Measurements from ENCODE around the gene ARRB2. TPM values are rescaled to one million over a fixed set of nuclear protein-coding genes. Genes with fewer than 3 reads are reported as not detected.

The ARRB2 gene
- polyA plus RNA-seq, 2 of the 4 experiments (the other 2 are of a cell fraction), result 61.0 to 73.1 TPM

DNA sequence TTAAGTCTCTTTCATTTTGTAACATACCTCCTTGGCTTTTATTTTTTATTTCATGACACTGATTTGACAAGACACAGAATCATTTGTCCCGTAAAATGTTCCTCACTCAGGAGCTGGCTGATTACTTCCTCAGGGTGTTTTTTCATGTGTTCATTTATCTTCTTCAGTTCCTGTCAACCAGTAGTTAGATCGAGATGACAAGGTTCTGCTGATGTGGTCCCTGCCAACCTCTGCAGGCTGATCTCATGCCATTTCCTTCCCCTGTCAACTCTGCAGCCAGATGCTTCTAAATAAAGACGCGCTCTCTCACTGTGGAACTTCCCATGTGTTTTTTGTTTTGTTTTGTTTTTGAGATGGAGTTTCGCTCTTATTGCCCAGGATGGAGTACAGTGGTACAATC, 37.4 kb downstream of the ARRB2 start:
- H3K27ac ChIP-seq, result no peak overlapping the region
- no peak for ATAC-seq
- TF ChIP-seq ZSCAN20 (CRISPR knock-in tag; IDR thresholded peaks at IDR 0.05) (no peak), FOSB (CRISPR knock-in tag; IDR thresholded peaks at IDR 0.05) (no peak), TFCP2L1 (CRISPR knock-in tag; IDR thresholded peaks at IDR 0.05) (no peak), ZC3H11A (IDR thresholded peaks at IDR 0.05) (no peak), ZNF302 (CRISPR knock-in tag; IDR thresholded peaks at IDR 0.05) (no peak)
- TF ChIP-seq, protein P1, sequence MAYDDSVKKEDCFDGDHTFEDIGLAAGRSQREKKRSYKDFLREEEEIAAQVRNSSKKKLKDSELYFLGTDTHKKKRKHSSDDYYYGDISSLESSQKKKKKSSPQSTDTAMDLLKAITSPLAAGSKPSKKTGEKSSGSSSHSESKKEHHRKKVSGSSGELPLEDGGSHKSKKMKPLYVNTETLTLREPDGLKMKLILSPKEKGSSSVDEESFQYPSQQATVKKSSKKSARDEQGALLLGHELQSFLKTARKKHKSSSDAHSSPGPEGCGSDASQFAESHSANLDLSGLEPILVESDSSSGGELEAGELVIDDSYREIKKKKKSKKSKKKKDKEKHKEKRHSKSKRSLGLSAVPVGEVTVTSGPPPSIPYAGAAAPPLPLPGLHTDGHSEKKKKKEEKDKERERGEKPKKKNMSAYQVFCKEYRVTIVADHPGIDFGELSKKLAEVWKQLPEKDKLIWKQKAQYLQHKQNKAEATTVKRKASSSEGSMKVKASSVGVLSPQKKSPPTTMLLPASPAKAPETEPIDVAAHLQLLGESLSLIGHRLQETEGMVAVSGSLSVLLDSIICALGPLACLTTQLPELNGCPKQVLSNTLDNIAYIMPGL (CRISPR knock-in tag; IDR thresholded peaks at IDR 0.05; ENCODE audit: borderline replicate concordance), result no peak
- CTCF ChIA-PET, result interaction anchor here (0.6 to 1.8 kb wide), 6 partner anchors 8 to 550 kb away, joined by 3 to 5 read pairs (median 4); no protein-coding TSS in a partner anchor
- FAIRE-seq, result no peak
- DNase-seq (ENCODE audit: low read depth in 1 of 2, low spot score in 1 of 2), result no peak
- 77% methylated on average over 5 of the region's 5 CpGs for WGBS (ENCODE audit: missing lambda C conversion rate)
- H3K4me3 ChIP-seq, result no peak overlapping the region
- H3K4me1 ChIP-seq, result no peaks in the 10 kb centered on the region
- POLR2A ChIA-PET, result interaction anchor here (0.7 kb wide), 1 partner anchor 42 kb away, joined by 4 read pairs; no protein-coding TSS in a partner anchor
- H3K9me3 ChIP-seq, result no peaks in the 10 kb centered on the region
- H3K4me2 ChIP-seq, result no peak overlapping the region

DNA sequence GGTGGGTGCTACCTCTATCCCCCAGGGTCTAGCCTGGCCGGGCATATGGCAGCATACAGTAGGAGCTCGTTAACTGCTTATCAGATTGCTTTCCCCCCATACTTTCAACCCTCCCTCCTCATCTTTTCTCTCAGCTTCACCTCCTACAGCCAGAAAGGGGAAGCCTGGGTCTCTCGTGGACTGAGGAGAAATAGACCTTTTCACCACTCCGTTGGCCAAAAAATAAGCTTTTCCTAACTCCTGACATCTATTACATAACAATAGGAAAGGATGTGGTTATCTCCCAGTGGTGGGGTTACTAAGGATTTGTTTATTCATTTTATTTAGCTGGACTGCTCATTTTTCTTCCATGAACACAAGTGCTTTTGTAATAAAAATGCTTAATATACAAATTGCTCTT, 38.3 kb downstream of the ARRB2 start:
- Histone ChIP-seq H3K4me2 (no peak overlapping the region), H3K27ac (no peak overlapping the region), H3K4me1 (no peaks in the 10 kb centered on the region), H3K4me3 (no peak overlapping the region), H3K9me3 (no peaks in the 10 kb centered on the region)
- ATAC-seq, result no peak
- no peak for DNase-seq (ENCODE audit: low read depth in 1 of 2, low spot score in 1 of 2)
- TF ChIP-seq, protein P2, sequence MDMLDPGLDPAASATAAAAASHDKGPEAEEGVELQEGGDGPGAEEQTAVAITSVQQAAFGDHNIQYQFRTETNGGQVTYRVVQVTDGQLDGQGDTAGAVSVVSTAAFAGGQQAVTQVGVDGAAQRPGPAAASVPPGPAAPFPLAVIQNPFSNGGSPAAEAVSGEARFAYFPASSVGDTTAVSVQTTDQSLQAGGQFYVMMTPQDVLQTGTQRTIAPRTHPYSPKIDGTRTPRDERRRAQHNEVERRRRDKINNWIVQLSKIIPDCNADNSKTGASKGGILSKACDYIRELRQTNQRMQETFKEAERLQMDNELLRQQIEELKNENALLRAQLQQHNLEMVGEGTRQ (IDR thresholded peaks at IDR 0.05), result no peak
- ChIA-PET CTCF (interaction anchor here (0.6 to 1.8 kb wide), 6 partner anchors 10 to 885 kb away, joined by 3 to 5 read pairs (median 3); no protein-coding TSS in a partner anchor), POLR2A (interaction anchor here (0.6 kb wide), 1 partner anchor 47 kb away, joined by 3 read pairs; the partner anchor contains the start of gene PSMB6)
- no peak for FAIRE-seq
- WGBS (ENCODE audit: missing lambda C conversion rate), result 55% methylated on average over 4 of the region's 4 CpGs

DNA sequence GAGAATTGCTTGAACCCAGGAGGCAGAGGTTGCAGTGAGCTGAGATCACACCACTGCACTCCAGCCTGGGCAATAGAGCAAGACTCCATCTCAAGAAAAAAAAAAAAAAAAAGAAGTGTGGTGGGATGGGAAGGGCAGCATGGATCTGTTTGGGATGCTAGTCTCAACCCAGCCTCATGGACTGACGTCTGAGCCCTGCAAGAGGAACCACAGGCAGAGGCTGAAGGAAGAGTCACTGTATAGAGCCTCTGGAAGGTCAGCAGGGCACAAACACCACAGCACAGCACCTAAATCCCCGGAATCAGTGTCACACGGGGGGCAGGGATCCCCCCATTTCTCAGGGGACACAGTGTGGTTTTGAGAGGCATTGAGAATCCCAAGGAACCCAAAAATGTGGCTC, 40.2 kb downstream of the ARRB2 start:
- Histone ChIP-seq H3K4me1 (no peaks in the 10 kb centered on the region), H3K4me2 (no peak overlapping the region), H3K27ac (no peak overlapping the region), H3K4me3 (no peak overlapping the region), H3K9me3 (no peaks in the 10 kb centered on the region)
- WGBS (ENCODE audit: missing lambda C conversion rate), result 9% methylated on average over 3 of the region's 3 CpGs
- no peak for DNase-seq (ENCODE audit: low read depth in 1 of 2, low spot score in 1 of 2)
- POLR2A ChIA-PET, result no interaction called here
- FAIRE-seq, result no peak
- ATAC-seq, result 0 out of 6 replicates have a peak, but pooled peaks of 1 of the 2 experiments have one; percentile 30
- TF ChIP-seq KDM1A (IDR thresholded peaks at IDR 0.05; ENCODE audit: low read depth) (no peak), MAZ (IDR thresholded peaks at IDR 0.05; ENCODE audit: borderline replicate concordance, low read depth, low read length) (no peak), KDM5A (IDR thresholded peaks at IDR 0.05) (no peak), BHLHE40 (IDR thresholded peaks at IDR 0.05; ENCODE audit: low read depth, low read length) (no peak), CHD4 (IDR thresholded peaks at IDR 0.05; ENCODE audit: borderline replicate concordance) (no peak)
- TF ChIP-seq, protein P3, sequence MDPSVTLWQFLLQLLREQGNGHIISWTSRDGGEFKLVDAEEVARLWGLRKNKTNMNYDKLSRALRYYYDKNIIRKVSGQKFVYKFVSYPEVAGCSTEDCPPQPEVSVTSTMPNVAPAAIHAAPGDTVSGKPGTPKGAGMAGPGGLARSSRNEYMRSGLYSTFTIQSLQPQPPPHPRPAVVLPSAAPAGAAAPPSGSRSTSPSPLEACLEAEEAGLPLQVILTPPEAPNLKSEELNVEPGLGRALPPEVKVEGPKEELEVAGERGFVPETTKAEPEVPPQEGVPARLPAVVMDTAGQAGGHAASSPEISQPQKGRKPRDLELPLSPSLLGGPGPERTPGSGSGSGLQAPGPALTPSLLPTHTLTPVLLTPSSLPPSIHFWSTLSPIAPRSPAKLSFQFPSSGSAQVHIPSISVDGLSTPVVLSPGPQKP (IDR thresholded peaks at IDR 0.05; ENCODE audit: low read depth, low read length), result no peak
- TF ChIP-seq, protein P4, sequence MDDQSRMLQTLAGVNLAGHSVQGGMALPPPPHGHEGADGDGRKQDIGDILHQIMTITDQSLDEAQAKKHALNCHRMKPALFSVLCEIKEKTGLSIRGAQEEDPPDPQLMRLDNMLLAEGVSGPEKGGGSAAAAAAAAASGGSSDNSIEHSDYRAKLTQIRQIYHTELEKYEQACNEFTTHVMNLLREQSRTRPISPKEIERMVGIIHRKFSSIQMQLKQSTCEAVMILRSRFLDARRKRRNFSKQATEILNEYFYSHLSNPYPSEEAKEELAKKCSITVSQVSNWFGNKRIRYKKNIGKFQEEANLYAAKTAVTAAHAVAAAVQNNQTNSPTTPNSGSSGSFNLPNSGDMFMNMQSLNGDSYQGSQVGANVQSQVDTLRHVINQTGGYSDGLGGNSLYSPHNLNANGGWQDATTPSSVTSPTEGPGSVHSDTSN (IDR thresholded peaks at IDR 0.05), result no peak
- CTCF ChIA-PET, result no interaction called here

DNA sequence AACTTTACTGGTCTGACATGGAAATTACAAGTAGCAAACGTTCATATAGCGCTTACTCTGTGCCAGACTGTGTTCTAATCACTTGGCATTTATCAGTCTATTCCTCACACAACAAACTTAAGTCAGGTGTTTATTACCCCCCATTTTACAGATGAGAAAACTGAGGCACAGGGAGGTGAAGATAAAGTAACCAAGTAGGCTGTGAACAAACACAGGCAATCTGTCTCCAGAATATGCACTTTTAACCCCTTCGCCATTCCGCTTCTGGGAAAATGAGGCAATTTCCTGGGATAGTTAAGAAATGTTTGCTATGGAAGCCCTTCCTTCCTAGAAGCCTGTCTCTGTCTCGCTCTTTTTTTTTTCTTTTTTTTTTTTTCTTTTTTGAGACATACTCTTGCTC, 41.5 kb downstream of the ARRB2 start:
- Histone ChIP-seq H3K4me1 (no peaks in the 10 kb centered on the region), H3K4me3 (no peak overlapping the region), H3K4me2 (no peak overlapping the region), H3K9me3 (no peaks in the 10 kb centered on the region), H3K27ac (no peak overlapping the region)
- TF ChIP-seq, protein P3 (IDR thresholded peaks at IDR 0.05; ENCODE audit: low read depth, low read length), result no peak
- TF ChIP-seq CEBPB (IDR thresholded peaks at IDR 0.05), result peak; percentile 14 to 50; a peak in 1 of 4 replicates
- 37% methylated on average over 5 of the region's 5 CpGs for WGBS (ENCODE audit: missing lambda C conversion rate)
- CTCF ChIA-PET, result no interaction called here
- no peak for FAIRE-seq
- DNase-seq (ENCODE audit: low read depth in 1 of 2, low spot score in 1 of 2), result peak in 1 of 2 experiments; percentile 52
- ATAC-seq, result no peak
- POLR2A ChIA-PET, result no interaction called here
